Stimulated activated CD8-positive, alpha-beta memory T cell treated with anti-CD3 and anti-CD28 coated beads, Interleukin-7, amount 100 ng/mL, for 1 hour (primary cell): Measurements from ENCODE around the gene KIAA0040.

Experiments
- DNase-seq, 2 donors: peaks; one replicate each; pipeline ENCODE4 v3.0.0-alpha.2; 2020; ENCODE audit warnings: low read depth in 2 of 2

Gene KIAA0040

GRCh38 chr1:175192630-175193526 is at the start of gene KIAA0040:
KIAA0040 (minus strand) TSS chr1:175192776; CDS start chr1:175161013, 31,763 bp downstream.
- DNase-seq, result peak; percentile 25 to 32

- DNase-seq, result no peak
These were observed 44.8 kb upstream of the KIAA0040 start for GRCh38 chr1:175237389-175237788.

GRCh38 chr1:175234639-175235038 is 42.1 kb upstream of the KIAA0040 start:
- DNase-seq, result no peak

- DNase-seq, result no peak
These were observed 39.8 kb upstream of the KIAA0040 start for GRCh38 chr1:175232335-175232734.

- DNase-seq, result no peak
These were observed 33.2 kb upstream of the KIAA0040 start for GRCh38 chr1:175225805-175226129.

- no peak for DNase-seq
These were observed 29.8 kb upstream of the KIAA0040 start for GRCh38 chr1:175222296-175222938.

- no peak for DNase-seq
These were observed 29.1 kb upstream of the KIAA0040 start for GRCh38 chr1:175221557-175222175.

- no peak for DNase-seq
These were observed 28.4 kb upstream of the KIAA0040 start for GRCh38 chr1:175220853-175221556.

- no peak for DNase-seq
These were observed 27.2 kb upstream of the KIAA0040 start for GRCh38 chr1:175219774-175220173.

- no peak for DNase-seq
These were observed 26.3 kb upstream of the KIAA0040 start for GRCh38 chr1:175218786-175219434.

GRCh38 chr1:175217721-175218531 is 25.4 kb upstream of the KIAA0040 start:
- DNase-seq, result no peak

GRCh38 chr1:175216444-175216843 is 23.9 kb upstream of the KIAA0040 start:
- DNase-seq, result no peak

GRCh38 chr1:175211656-175212055 is 19.1 kb upstream of the KIAA0040 start:
- no peak for DNase-seq

GRCh38 chr1:175210744-175211143 is 18.2 kb upstream of the KIAA0040 start:
- DNase-seq, result no peak

- DNase-seq, result no peak
These were observed 16.9 kb upstream of the KIAA0040 start for GRCh38 chr1:175209493-175209921.

- peak in 1 of 2 donors; percentile 10 for DNase-seq
These were observed 16.4 kb upstream of the KIAA0040 start for GRCh38 chr1:175208773-175209492.

- no peak for DNase-seq
These were observed 15.4 kb upstream of the KIAA0040 start for GRCh38 chr1:175207971-175208370.

GRCh38 chr1:175206687-175207086 is 14.1 kb upstream of the KIAA0040 start:
- no peak for DNase-seq

- no peak for DNase-seq
These were observed 11.8 kb upstream of the KIAA0040 start for GRCh38 chr1:175204330-175204729.

GRCh38 chr1:175203570-175204068 is 11.0 kb upstream of the KIAA0040 start:
- no peak for DNase-seq
